HEK293 (cell line): ENCODE results near the gene LRBA.

Source experiments
- CTCF ChIA-PET: fragments of 350-600 bp; formaldehyde crosslinking; extraction: SDS; loops from one replicate; lab custom pipeline; 2021; ENCODE audit warnings: antibody characterized with exemption; lab: Yijun Ruan, JAX
- POLR2A ChIA-PET: fragments of 300-600 bp; formaldehyde crosslinking; extraction: SDS; loops from one replicate; lab custom pipeline; 2020; ENCODE audit warnings: antibody characterized with exemption, inconsistent platforms; lab: Yijun Ruan, JAX
- H3K27ac ChIP-seq: fragments of 200-500 bp; sonication (Bioruptor generic); 2 replicates; pipeline ENCODE4 v1.5.1; 2014; ENCODE audit warnings: low read depth, low read length, control low read depth, inconsistent platforms; ENCODE audit errors: extremely low read depth
- H3K36me3 ChIP-seq, 2 experiments: fragments of 200-500 bp in 1 of 2; sonication (Bioruptor generic) in 1 of 2; 1 replicate in 1 of 2; 2 replicates in 1 of 2; pipeline ENCODE4 v1.5.1; 2014 to 2017; ENCODE audit warnings: inconsistent platforms in 2 of 2, low read length in 2 of 2; ENCODE audit not compliant: control insufficient read depth in 2 of 2, insufficient read depth in 1 of 2
- H3K4me1 ChIP-seq: fragments of 200-500 bp; sonication (Bioruptor generic); 2 replicates; pipeline ENCODE4 v1.5.1; 2014; ENCODE audit warnings: mild to moderate bottlenecking, low read length, inconsistent platforms; ENCODE audit not compliant: control insufficient read depth, insufficient read depth
- H3K4me3 ChIP-seq: 2 replicates; pipeline ENCODE4 v1.5.1; 2011; ENCODE audit warnings: low read depth, mild to moderate bottlenecking, control low read depth, low read length, moderate library complexity
- H3K9me3 ChIP-seq: fragments of 200-500 bp; sonication (Bioruptor generic); 2 replicates; pipeline ENCODE4 v1.5.1; 2014; ENCODE audit warnings: low read depth, low read length, inconsistent platforms; ENCODE audit not compliant: control insufficient read depth, insufficient read depth
- FEZF1 ChIP-seq: fragments of 450-650 bp; formaldehyde crosslinking; IDR thresholded peaks from 2 replicates; pipeline ENCODE4 v1.5.1; 2016; ENCODE audit warnings: missing biosample characterization, missing genetic modification characterization
- GFI1B ChIP-seq: fragments of 450-650 bp; formaldehyde crosslinking; IDR thresholded peaks from 2 replicates; pipeline ENCODE4 v1.5.1; 2016; ENCODE audit warnings: missing biosample characterization, missing genetic modification characterization
- OSR2 ChIP-seq: fragments of 450-650 bp; formaldehyde crosslinking; IDR thresholded peaks from 2 replicates; pipeline ENCODE4 v1.5.1; 2016; ENCODE audit warnings: missing biosample characterization, missing genetic modification characterization
- SP7 ChIP-seq: fragments of 450-650 bp; formaldehyde crosslinking; IDR thresholded peaks from 2 replicates; pipeline ENCODE4 v1.5.1; 2016; ENCODE audit warnings: missing biosample characterization, missing genetic modification characterization
- WT1 ChIP-seq: fragments of 450-650 bp; formaldehyde crosslinking; IDR thresholded peaks from 2 replicates; pipeline ENCODE4 v1.5.1; 2016; ENCODE audit warnings: missing biosample characterization, missing genetic modification characterization
- ZBTB17 ChIP-seq: fragments of 450-650 bp; formaldehyde crosslinking; IDR thresholded peaks from 2 replicates; pipeline ENCODE4 v1.5.1; 2016; ENCODE audit warnings: missing biosample characterization, missing genetic modification characterization
- ZBTB20 ChIP-seq: fragments of 450-650 bp; formaldehyde crosslinking; IDR thresholded peaks from 2 replicates; pipeline ENCODE4 v1.5.1; 2016; ENCODE audit warnings: missing biosample characterization, missing genetic modification characterization
- ZFHX2 ChIP-seq: fragments of 450-650 bp; formaldehyde crosslinking; conservative IDR thresholded peaks from 2 replicates; pipeline ENCODE4 v1.5.1; 2016; ENCODE audit warnings: missing biosample characterization, missing genetic modification characterization
- ZNF24 ChIP-seq: fragments of 450-650 bp; formaldehyde crosslinking; IDR thresholded peaks from 2 replicates; pipeline ENCODE4 v1.5.1; 2016; ENCODE audit warnings: missing biosample characterization, missing genetic modification characterization
- ZNF366 ChIP-seq: fragments of 450-650 bp; formaldehyde crosslinking; conservative IDR thresholded peaks from 2 replicates; pipeline ENCODE4 v1.5.1; 2016; ENCODE audit warnings: missing biosample characterization, missing genetic modification characterization
- ZNF391 ChIP-seq: fragments of 450-650 bp; formaldehyde crosslinking; IDR thresholded peaks from 2 replicates; pipeline ENCODE4 v1.5.1; 2016; ENCODE audit warnings: low read depth, missing biosample characterization, missing genetic modification characterization, borderline replicate concordance
- ZNF549 ChIP-seq: fragments of 450-650 bp; IDR thresholded peaks from 2 replicates; pipeline ENCODE4 v1.5.1; 2018; ENCODE audit warnings: missing biosample characterization, missing genetic modification characterization, mild to moderate bottlenecking, inconsistent platforms, moderate library complexity
- ZNF768 ChIP-seq: fragments of 450-650 bp; formaldehyde crosslinking; IDR thresholded peaks from 2 replicates; pipeline ENCODE4 v1.5.1; 2018; ENCODE audit warnings: missing biosample characterization, mild to moderate bottlenecking, missing genetic modification characterization
- TF ChIP-seq, protein P1 (sequence below): fragments of 450-650 bp; formaldehyde crosslinking; IDR thresholded peaks from 2 replicates; pipeline ENCODE4 v1.5.1; 2017; ENCODE audit warnings: missing biosample characterization, missing genetic modification characterization
- TF ChIP-seq, protein P2 (sequence below): fragments of 450-650 bp; IDR thresholded peaks from 2 replicates; pipeline ENCODE4 v1.5.1; 2018; ENCODE audit warnings: missing biosample characterization, mild to moderate bottlenecking, missing genetic modification characterization
- TF ChIP-seq, protein P3 (sequence below): fragments of 450-650 bp; formaldehyde crosslinking; IDR thresholded peaks from 2 replicates; pipeline ENCODE4 v1.5.1; 2017; ENCODE audit warnings: missing biosample characterization, missing genetic modification characterization
- TF ChIP-seq, protein P4 (sequence below): fragments of 450-650 bp; formaldehyde crosslinking; IDR thresholded peaks from 2 replicates; pipeline ENCODE4 v1.5.1; 2016; ENCODE audit warnings: missing biosample characterization, missing genetic modification characterization, borderline replicate concordance

The LRBA gene

DNA sequence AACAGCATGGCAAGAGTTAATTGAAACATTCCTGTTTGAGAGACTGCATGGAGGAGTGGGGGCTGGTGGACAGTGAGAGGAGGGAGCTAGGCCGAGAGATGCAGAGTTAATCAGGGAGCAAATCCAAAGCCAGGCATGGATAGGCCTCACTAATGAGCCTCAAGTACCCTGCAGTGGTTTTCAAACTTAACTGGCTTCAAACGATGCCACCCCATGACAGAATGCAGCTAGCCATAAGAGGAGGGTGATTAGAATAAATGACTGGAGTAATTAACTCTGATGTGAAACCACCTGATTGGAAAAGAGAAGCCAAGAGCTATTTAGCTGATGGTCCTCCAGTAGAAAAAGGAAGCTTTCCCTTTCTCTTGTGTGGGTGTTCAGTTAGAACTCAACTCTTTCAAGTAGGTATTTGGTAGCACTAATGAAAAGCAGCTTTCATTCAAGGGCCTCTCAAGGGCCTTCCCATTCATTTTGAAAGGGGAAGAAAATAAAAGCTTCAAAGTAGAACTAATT is 648.5 kb downstream of the LRBA start:
- POLR2A ChIA-PET: no interaction called here
- no peak overlapping the region for H3K27ac ChIP-seq
- no peaks in the 10 kb centered on the region for H3K9me3 ChIP-seq
- H3K36me3 ChIP-seq: no peaks in the 10 kb centered on the region
- H3K4me3 ChIP-seq: no peak overlapping the region
- CTCF ChIA-PET: interaction anchor here (0.6 kb wide), 2 partner anchors 19 to 817 kb away, joined by 3 read pairs; no protein-coding TSS in a partner anchor
- H3K4me1 ChIP-seq: no peaks in the 10 kb centered on the region
- TF ChIP-seq ZNF24 (tag by site-specific recombination): peak; percentile 34; the same call in 1 of the 2 replicates
- TF ChIP-seq, protein P1, sequence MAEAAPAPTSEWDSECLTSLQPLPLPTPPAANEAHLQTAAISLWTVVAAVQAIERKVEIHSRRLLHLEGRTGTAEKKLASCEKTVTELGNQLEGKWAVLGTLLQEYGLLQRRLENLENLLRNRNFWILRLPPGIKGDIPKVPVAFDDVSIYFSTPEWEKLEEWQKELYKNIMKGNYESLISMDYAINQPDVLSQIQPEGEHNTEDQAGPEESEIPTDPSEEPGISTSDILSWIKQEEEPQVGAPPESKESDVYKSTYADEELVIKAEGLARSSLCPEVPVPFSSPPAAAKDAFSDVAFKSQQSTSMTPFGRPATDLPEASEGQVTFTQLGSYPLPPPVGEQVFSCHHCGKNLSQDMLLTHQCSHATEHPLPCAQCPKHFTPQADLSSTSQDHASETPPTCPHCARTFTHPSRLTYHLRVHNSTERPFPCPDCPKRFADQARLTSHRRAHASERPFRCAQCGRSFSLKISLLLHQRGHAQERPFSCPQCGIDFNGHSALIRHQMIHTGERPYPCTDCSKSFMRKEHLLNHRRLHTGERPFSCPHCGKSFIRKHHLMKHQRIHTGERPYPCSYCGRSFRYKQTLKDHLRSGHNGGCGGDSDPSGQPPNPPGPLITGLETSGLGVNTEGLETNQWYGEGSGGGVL (tag by site-specific recombination): peak; percentile 47; the same call in 1 of the 2 replicates
- TF ChIP-seq SP7 (tag by site-specific recombination): 0 out of 2 replicates have a peak, but pooled peaks have one; percentile 12
- peak; percentile 81 for TF ChIP-seq ZBTB17 (tag by site-specific recombination)
- peak; percentile 90 for TF ChIP-seq WT1 (tag by site-specific recombination)
- TF ChIP-seq, protein P2, sequence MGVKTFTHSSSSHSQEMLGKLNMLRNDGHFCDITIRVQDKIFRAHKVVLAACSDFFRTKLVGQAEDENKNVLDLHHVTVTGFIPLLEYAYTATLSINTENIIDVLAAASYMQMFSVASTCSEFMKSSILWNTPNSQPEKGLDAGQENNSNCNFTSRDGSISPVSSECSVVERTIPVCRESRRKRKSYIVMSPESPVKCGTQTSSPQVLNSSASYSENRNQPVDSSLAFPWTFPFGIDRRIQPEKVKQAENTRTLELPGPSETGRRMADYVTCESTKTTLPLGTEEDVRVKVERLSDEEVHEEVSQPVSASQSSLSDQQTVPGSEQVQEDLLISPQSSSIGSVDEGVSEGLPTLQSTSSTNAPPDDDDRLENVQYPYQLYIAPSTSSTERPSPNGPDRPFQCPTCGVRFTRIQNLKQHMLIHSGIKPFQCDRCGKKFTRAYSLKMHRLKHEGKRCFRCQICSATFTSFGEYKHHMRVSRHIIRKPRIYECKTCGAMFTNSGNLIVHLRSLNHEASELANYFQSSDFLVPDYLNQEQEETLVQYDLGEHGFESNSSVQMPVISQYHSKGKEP: peak; percentile 81; the same call in 1 of the 2 replicates
- TF ChIP-seq, protein P3, sequence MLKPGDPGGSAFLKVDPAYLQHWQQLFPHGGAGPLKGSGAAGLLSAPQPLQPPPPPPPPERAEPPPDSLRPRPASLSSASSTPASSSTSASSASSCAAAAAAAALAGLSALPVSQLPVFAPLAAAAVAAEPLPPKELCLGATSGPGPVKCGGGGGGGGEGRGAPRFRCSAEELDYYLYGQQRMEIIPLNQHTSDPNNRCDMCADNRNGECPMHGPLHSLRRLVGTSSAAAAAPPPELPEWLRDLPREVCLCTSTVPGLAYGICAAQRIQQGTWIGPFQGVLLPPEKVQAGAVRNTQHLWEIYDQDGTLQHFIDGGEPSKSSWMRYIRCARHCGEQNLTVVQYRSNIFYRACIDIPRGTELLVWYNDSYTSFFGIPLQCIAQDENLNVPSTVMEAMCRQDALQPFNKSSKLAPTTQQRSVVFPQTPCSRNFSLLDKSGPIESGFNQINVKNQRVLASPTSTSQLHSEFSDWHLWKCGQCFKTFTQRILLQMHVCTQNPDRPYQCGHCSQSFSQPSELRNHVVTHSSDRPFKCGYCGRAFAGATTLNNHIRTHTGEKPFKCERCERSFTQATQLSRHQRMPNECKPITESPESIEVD: peak; percentile 59
- no peak for TF ChIP-seq ZNF366 (tag by site-specific recombination)
- TF ChIP-seq ZNF391 (tag by site-specific recombination): 0 out of 2 replicates have a peak, but pooled peaks have one; percentile 59
- peak; percentile 22; the same call in 1 of the 2 replicates for TF ChIP-seq ZFHX2
- TF ChIP-seq GFI1B (tag by site-specific recombination): 0 out of 2 replicates have a peak, but pooled peaks have one; percentile 39
- no peak for TF ChIP-seq ZNF549 (tag by site-specific recombination)
- no peak for TF ChIP-seq ZBTB20
- TF ChIP-seq, protein P4, sequence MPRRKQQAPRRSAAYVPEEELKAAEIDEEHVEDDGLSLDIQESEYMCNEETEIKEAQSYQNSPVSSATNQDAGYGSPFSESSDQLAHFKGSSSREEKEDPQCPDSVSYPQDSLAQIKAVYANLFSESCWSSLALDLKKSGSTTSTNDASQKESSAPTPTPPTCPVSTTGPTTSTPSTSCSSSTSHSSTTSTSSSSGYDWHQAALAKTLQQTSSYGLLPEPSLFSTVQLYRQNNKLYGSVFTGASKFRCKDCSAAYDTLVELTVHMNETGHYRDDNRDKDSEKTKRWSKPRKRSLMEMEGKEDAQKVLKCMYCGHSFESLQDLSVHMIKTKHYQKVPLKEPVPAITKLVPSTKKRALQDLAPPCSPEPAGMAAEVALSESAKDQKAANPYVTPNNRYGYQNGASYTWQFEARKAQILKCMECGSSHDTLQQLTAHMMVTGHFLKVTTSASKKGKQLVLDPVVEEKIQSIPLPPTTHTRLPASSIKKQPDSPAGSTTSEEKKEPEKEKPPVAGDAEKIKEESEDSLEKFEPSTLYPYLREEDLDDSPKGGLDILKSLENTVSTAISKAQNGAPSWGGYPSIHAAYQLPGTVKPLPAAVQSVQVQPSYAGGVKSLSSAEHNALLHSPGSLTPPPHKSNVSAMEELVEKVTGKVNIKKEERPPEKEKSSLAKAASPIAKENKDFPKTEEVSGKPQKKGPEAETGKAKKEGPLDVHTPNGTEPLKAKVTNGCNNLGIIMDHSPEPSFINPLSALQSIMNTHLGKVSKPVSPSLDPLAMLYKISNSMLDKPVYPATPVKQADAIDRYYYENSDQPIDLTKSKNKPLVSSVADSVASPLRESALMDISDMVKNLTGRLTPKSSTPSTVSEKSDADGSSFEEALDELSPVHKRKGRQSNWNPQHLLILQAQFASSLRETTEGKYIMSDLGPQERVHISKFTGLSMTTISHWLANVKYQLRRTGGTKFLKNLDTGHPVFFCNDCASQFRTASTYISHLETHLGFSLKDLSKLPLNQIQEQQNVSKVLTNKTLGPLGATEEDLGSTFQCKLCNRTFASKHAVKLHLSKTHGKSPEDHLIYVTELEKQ (tag by site-specific recombination): 0 out of 2 replicates have a peak, but pooled peaks have one; percentile 16
- peak; percentile 85 for TF ChIP-seq OSR2
- no peak for TF ChIP-seq ZNF768 (tag by site-specific recombination)
- TF ChIP-seq FEZF1: peak; percentile 28; the same call in 1 of the 2 replicates
